ENCODE data around the gene JAKMIP3. TPM values are rescaled to one million over a fixed set of nuclear protein-coding genes. Genes with fewer than 3 reads are reported as not detected.

JAKMIP3 gene
- total RNA-seq, 1 donor from 2014 or later: not detected

GRCh38 chr10:132044803-132045202, 20.9 kb upstream of the JAKMIP3 start:
- intact Hi-C loops (cut with DNase I): no loop called here
- H3K4me1 ChIP-seq: no peaks in the 10 kb centered on the region
- DNase-seq (ENCODE audit: low spot score in 2 of 2): no peak

GRCh38 chr10:132045324-132045723, 20.4 kb upstream of the JAKMIP3 start:
- intact Hi-C loops (cut with DNase I): no loop called here
- H3K27me3 ChIP-seq: no peaks in the 10 kb centered on the region
- H3K36me3 ChIP-seq: no peaks in the 10 kb centered on the region
- H3K27ac ChIP-seq: no peak overlapping the region
- H3K9me3 ChIP-seq: no peaks in the 10 kb centered on the region
- no peak for DNase-seq (ENCODE audit: low spot score in 2 of 2)
- no peak for TF ChIP-seq CTCF (IDR thresholded peaks at IDR 0.05)
- H3K4me1 ChIP-seq: no peaks in the 10 kb centered on the region
- no peak overlapping the region for H3K4me3 ChIP-seq

More at GRCh38 chr10:132044803-132045202, 20.9 kb upstream of the JAKMIP3 start:
- Histone ChIP-seq H3K9me3 (no peaks in the 10 kb centered on the region), H3K27ac (no peak overlapping the region), H3K4me3 (no peak overlapping the region), H3K36me3 (no peaks in the 10 kb centered on the region), H3K27me3 (no peaks in the 10 kb centered on the region)
- TF ChIP-seq CTCF (IDR thresholded peaks at IDR 0.05): no peak

- Histone ChIP-seq H3K4me1 (no peaks in the 10 kb centered on the region), H3K27me3 (no peaks in the 10 kb centered on the region), H3K27ac (no peak overlapping the region), H3K9me3 (peaks cover 7 to 16% of the 10 kb centered on the region in 2 donors), H3K36me3 (no peaks in the 10 kb centered on the region), H3K4me3 (no peak overlapping the region)
- intact Hi-C loops (cut with DNase I): no loop called here
- no peak for TF ChIP-seq CTCF (IDR thresholded peaks at IDR 0.05)
- DNase-seq (ENCODE audit: low spot score in 2 of 2): no peak
These were observed 18.0 kb upstream of the JAKMIP3 start for GRCh38 chr10:132047575-132048293.

GRCh38 chr10:132048294-132048667, 17.5 kb upstream of the JAKMIP3 start:
- DNase-seq (ENCODE audit: low spot score in 2 of 2): no peak

GRCh38 chr10:132050191-132050590, 15.6 kb upstream of the JAKMIP3 start:
- no peaks in the 10 kb centered on the region for H3K4me1 ChIP-seq
- no peak for TF ChIP-seq CTCF (IDR thresholded peaks at IDR 0.05)
- H3K27me3 ChIP-seq: no peaks in the 10 kb centered on the region
- peaks cover 7 to 22% of the 10 kb centered on the region in 2 donors for H3K9me3 ChIP-seq
- no peak for DNase-seq (ENCODE audit: low spot score in 2 of 2)
- H3K4me3 ChIP-seq: no peak overlapping the region
- H3K27ac ChIP-seq: no peak overlapping the region
- H3K36me3 ChIP-seq: no peaks in the 10 kb centered on the region
- intact Hi-C loops (cut with DNase I): no loop called here

More at GRCh38 chr10:132048294-132048667, 17.5 kb upstream of the JAKMIP3 start:
- intact Hi-C loops (cut with DNase I): no loop called here
- Histone ChIP-seq H3K4me3 (no peak overlapping the region), H3K27me3 (no peaks in the 10 kb centered on the region), H3K9me3 (peaks cover 7 to 21% of the 10 kb centered on the region in 2 donors), H3K4me1 (no peaks in the 10 kb centered on the region), H3K27ac (no peak overlapping the region), H3K36me3 (no peaks in the 10 kb centered on the region)
- TF ChIP-seq CTCF (IDR thresholded peaks at IDR 0.05): no peak
